Measurements from ENCODE around the gene AATK.

DNA sequence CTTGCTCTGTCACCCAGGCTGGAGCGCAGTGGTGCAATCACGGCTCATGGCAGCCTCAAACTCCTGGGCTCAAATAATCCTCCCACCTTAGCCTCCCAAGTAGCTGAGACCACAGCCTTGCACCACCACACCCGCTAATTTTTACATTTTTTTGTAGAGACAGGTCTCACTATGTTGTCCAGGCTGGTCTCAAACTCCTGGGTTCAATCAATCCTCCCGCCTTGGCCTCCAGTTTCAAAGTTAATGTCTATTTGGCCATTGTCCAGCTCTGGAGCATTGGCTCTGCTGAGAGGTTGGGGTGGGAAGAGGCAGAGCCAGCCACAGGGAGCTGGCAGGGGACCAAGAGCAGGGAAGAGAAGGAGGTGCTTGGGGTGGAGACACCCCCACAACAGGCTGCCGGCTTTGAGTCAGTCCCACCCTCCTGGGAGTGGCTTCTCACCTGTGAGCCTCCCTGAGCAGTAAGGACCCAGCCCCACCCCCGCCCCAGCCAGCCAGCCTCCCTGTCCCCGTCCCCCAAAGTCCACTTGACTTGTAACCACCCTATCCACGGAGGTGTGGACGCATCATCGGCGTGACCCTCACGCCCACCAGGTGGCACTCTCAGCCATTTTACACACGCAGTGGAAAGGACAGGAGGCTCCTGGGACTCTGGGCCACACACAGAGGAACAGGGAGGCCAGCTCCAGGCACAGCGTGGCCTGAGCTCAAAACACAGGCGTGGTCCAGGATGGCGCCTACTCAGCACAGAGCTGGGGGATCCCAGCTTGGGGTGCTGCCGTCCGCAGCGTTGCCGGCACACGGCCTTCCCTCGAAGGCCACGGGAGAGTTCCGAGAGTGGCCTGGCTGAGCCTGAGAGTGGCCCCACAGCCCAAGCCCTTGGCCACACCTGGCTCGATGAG lies 23.5 kb downstream of the AATK start:
- TF ChIP-seq CTCF (IDR thresholded peaks at IDR 0.05; ENCODE audit: insufficient read depth, low read length) (peak; percentile 72), POLR2AphosphoS5 (IDR thresholded peaks at IDR 0.05; ENCODE audit: low read depth) (no peak), GABPA (IDR thresholded peaks at IDR 0.05; ENCODE audit: low read depth) (no peak), SPI1 (IDR thresholded peaks at IDR 0.05; ENCODE audit: borderline replicate concordance, low read depth) (no peak)
- TF ChIP-seq, protein P1, sequence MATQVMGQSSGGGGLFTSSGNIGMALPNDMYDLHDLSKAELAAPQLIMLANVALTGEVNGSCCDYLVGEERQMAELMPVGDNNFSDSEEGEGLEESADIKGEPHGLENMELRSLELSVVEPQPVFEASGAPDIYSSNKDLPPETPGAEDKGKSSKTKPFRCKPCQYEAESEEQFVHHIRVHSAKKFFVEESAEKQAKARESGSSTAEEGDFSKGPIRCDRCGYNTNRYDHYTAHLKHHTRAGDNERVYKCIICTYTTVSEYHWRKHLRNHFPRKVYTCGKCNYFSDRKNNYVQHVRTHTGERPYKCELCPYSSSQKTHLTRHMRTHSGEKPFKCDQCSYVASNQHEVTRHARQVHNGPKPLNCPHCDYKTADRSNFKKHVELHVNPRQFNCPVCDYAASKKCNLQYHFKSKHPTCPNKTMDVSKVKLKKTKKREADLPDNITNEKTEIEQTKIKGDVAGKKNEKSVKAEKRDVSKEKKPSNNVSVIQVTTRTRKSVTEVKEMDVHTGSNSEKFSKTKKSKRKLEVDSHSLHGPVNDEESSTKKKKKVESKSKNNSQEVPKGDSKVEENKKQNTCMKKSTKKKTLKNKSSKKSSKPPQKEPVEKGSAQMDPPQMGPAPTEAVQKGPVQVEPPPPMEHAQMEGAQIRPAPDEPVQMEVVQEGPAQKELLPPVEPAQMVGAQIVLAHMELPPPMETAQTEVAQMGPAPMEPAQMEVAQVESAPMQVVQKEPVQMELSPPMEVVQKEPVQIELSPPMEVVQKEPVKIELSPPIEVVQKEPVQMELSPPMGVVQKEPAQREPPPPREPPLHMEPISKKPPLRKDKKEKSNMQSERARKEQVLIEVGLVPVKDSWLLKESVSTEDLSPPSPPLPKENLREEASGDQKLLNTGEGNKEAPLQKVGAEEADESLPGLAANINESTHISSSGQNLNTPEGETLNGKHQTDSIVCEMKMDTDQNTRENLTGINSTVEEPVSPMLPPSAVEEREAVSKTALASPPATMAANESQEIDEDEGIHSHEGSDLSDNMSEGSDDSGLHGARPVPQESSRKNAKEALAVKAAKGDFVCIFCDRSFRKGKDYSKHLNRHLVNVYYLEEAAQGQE (IDR thresholded peaks at IDR 0.05; ENCODE audit: insufficient replicate concordance, low read depth), result no peak
